A673 (cell line): ENCODE data around the gene C16orf96.

Experiments
- EZH2 ChIP-seq: fragments of 200-600 bp; sonication (generic); IDR thresholded peaks from 2 replicates; pipeline ENCODE4 v1.6.1; 2017; ENCODE audit warnings: borderline replicate concordance, low read depth, mild to moderate bottlenecking, mixed read lengths, antibody characterized with exemption, low read length; ENCODE audit not compliant: poor library complexity, severe bottlenecking
- TF ChIP-seq, protein P1 (sequence below): fragments of 300-800, 200-600 bp; sonication (generic); conservative IDR thresholded peaks from 2 replicates; pipeline ENCODE4 v1.5.1; 2017; ENCODE audit warnings: low read depth, mild to moderate bottlenecking, antibody characterized with exemption, low read length, moderate library complexity, mixed read lengths

DNA sequence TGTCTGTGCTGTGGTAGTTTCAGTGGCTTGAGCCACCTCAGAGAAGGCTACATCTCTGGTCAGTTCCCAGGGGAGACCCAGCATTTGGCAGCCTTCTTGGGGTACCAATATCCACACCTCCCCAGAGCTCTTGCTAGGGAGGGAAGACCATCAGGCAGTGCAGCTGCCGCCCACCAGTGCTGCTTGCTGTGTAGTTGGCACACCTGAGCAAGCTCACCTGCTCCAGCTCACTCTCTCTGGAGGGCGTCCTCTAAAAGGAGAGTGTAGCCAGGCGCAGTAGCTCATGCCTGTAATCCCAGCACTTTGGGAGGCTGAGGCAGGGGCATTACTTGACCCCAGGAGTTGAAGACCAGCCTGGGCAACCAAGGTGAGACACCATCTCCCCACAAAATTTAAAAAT is 47.3 kb upstream of the C16orf96 start:
- TF ChIP-seq, protein P1, sequence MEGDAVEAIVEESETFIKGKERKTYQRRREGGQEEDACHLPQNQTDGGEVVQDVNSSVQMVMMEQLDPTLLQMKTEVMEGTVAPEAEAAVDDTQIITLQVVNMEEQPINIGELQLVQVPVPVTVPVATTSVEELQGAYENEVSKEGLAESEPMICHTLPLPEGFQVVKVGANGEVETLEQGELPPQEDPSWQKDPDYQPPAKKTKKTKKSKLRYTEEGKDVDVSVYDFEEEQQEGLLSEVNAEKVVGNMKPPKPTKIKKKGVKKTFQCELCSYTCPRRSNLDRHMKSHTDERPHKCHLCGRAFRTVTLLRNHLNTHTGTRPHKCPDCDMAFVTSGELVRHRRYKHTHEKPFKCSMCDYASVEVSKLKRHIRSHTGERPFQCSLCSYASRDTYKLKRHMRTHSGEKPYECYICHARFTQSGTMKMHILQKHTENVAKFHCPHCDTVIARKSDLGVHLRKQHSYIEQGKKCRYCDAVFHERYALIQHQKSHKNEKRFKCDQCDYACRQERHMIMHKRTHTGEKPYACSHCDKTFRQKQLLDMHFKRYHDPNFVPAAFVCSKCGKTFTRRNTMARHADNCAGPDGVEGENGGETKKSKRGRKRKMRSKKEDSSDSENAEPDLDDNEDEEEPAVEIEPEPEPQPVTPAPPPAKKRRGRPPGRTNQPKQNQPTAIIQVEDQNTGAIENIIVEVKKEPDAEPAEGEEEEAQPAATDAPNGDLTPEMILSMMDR, result no peak
- TF ChIP-seq EZH2, result no peak
